AG04450 (cell line): ENCODE results near the gene LRRC32. TPM values are rescaled to one million over a fixed set of nuclear protein-coding genes. Genes with fewer than 3 reads are reported as not detected.
"Not testable (repeated sequence)": the region's sequence is repeated elsewhere in the genome, so short reads cannot be mapped to it uniquely, and the experiment has no call there.

Source experiments
- CTCF ChIA-PET: fragments of 300-600, 350-600 bp; formaldehyde crosslinking; extraction: SDS; loops from one replicate; lab custom pipeline; 2022; ENCODE audit warnings: antibody characterized with exemption, inconsistent platforms; lab: Charles Lee
- POLR2A ChIA-PET: fragments of 350-600 bp; formaldehyde crosslinking; extraction: SDS; loops from one replicate; lab custom pipeline; 2021; ENCODE audit warnings: antibody characterized with exemption, inconsistent platforms; lab: Yijun Ruan, JAX
- DNase-seq: peaks from one replicate; pipeline ENCODE4 v3.0.0-alpha.2; 2011; ENCODE audit warnings: low read depth, low spot score
- H3K27ac ChIP-seq: one replicate; pipeline ENCODE4 v1.5.1; 2012; ENCODE audit warnings: low read depth, low read length, control low read depth
- H3K27me3 ChIP-seq: one replicate; pipeline ENCODE4 v1.6.0; 2012; ENCODE audit warnings: low read length; ENCODE audit not compliant: control insufficient read depth, insufficient read depth
- H3K4me3 ChIP-seq: 2 replicates; pipeline ENCODE4 v1.5.1; 2011; ENCODE audit warnings: mild to moderate bottlenecking, low read depth, low read length, control low read depth
- H3K9me3 ChIP-seq: 2 replicates; pipeline ENCODE4 v1.5.1; 2012; ENCODE audit warnings: low read length; ENCODE audit not compliant: control insufficient read depth, insufficient read depth
- polyA plus RNA-seq: library from polyadenylated mRNA; depleted of rRNA; stranded (reverse); fragments of >200 nt; gene quantifications from 2 replicates; pipeline ENCODE4 v1.2.3, GENCODE V29; 2011
- TF ChIP-seq, protein P1 (sequence below): IDR thresholded peaks from 2 replicates; pipeline ENCODE4 v1.5.1; 2011; ENCODE audit warnings: low read depth, low read length, control low read depth, inconsistent platforms

The LRRC32 gene
- polyA plus RNA-seq, 1 experiment = 10.9 TPM

DNA sequence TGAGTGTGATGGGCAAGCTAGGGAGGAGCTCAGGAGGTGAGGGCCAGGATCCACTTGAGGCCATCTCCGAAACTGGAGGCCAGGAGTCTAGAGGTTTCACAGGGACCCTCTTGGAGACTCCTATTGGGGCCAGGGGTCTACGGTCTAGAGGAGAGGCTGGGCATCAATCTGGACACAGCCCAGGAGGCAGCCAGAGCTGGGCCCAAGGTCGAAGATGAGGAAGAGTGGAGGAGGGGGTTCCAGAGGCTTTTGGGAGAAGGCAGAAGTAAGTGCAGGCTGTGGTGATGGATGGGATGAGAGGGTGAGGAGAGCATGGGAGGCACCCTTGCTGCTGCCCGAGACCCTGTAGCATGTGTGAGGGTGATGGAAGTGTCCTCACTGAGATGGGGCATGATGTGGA, 56.6 kb downstream of the LRRC32 start:
- ChIA-PET POLR2A (no interaction called here), CTCF (no interaction called here)
- Histone ChIP-seq H3K27me3 (no peaks in the 10 kb centered on the region), H3K27ac (no peak overlapping the region), H3K9me3 (no peaks in the 10 kb centered on the region), H3K4me3 (no peak overlapping the region)
- DNase-seq = no peak
- TF ChIP-seq, protein P1, sequence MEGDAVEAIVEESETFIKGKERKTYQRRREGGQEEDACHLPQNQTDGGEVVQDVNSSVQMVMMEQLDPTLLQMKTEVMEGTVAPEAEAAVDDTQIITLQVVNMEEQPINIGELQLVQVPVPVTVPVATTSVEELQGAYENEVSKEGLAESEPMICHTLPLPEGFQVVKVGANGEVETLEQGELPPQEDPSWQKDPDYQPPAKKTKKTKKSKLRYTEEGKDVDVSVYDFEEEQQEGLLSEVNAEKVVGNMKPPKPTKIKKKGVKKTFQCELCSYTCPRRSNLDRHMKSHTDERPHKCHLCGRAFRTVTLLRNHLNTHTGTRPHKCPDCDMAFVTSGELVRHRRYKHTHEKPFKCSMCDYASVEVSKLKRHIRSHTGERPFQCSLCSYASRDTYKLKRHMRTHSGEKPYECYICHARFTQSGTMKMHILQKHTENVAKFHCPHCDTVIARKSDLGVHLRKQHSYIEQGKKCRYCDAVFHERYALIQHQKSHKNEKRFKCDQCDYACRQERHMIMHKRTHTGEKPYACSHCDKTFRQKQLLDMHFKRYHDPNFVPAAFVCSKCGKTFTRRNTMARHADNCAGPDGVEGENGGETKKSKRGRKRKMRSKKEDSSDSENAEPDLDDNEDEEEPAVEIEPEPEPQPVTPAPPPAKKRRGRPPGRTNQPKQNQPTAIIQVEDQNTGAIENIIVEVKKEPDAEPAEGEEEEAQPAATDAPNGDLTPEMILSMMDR = no peak

DNA sequence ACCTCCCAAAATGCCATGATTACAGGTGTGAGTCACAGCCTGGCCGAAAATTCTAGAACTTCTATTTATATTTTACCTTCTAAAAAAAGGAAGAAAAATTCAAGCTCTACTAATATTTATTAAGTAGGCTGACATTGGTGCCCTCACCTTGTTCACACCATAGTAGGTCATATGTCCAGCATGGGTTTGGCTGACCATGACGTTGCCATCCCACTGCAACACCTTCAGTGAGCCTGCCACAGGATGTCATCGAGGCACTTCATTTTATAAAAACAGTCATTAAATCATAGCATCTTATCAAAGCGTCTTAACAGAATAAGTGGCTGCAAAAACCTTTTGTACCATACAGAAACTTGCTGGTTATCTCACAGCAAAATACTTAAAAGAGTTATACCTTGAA, 58.3 kb downstream of the LRRC32 start:
- DNase-seq = no peak
- H3K27ac ChIP-seq = no peak overlapping the region
- POLR2A ChIA-PET = no interaction called here
- 0 out of 2 replicates have a peak, but pooled peaks cover 3% of the 10 kb centered on the region for H3K9me3 ChIP-seq
- TF ChIP-seq, protein P1 = no peak
- CTCF ChIA-PET = interaction anchor here (1.2 kb wide), 2 partner anchors 11 to 14 kb away, joined by 3 read pairs; no protein-coding TSS in a partner anchor
- no peaks in the 10 kb centered on the region for H3K27me3 ChIP-seq
- H3K4me3 ChIP-seq = no peak overlapping the region

DNA sequence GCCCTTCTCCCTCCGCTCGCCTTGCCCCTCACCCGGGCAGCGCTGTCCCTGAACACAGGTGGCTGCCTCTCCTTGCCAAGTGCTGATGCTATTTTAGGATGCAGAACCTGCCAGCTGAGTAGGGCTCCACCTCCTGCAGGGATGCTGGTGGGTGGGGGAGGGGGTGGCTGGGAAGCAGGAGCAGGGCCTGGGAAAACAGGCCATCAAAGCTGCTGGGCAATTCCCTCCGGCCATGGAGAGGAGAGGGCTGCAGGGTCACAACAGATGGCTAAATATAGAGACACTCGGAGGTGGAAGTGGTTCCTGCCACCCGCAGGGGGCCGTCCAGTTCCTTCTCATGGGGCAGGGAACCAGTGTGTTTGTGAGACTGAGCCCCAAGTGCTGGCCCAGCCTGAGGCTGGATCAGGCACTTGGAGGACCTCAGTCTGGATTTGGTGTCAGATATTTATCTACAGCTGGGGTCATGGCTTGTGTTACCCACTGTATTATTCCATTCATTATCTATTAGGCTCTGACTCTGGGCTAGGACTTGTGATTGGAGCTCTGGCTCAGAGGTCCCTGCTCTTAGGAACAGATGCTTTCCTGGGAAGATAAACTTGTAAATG, 59.6 kb downstream of the LRRC32 start:
- peaks cover 3% of the 10 kb centered on the region; the same call in 1 of the 2 replicates for H3K9me3 ChIP-seq
- TF ChIP-seq, protein P1 = no peak
- no peak overlapping the region for H3K4me3 ChIP-seq
- H3K27ac ChIP-seq = no peak overlapping the region
- POLR2A ChIA-PET = no interaction called here
- no peak for DNase-seq
- CTCF ChIA-PET = interaction anchor here (1.2 kb wide), 1 partner anchor 10 kb away, joined by 3 read pairs; no protein-coding TSS in a partner anchor
- H3K27me3 ChIP-seq = no peaks in the 10 kb centered on the region

DNA sequence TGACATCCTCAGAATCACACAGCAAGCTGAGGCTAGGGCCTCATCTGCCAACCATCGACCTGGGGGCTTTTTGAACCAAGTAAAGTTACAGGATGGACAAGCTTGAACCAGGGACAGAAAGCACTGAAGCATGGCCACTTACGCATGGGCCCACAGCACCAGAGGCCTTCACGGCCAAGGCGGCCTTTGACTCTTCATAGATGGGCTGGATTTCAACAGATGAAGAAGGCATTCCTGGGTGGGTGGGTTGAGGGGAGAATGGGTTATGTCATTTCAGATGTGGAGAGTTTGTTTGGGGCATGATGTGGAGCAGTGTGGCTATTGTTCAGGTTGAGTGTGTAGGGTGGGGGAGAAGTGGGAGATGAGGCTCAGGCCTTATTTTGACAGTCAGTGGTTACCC, 60.2 kb downstream of the LRRC32 start:
- TF ChIP-seq, protein P1 = no peak
- Histone ChIP-seq H3K27me3 (no peaks in the 10 kb centered on the region), H3K4me3 (no peak overlapping the region), H3K27ac (no peak overlapping the region), H3K9me3 (peaks cover 3% of the 10 kb centered on the region; the same call in 1 of the 2 replicates)
- POLR2A ChIA-PET = no interaction called here
- CTCF ChIA-PET = no interaction called here
- DNase-seq = no peak

DNA sequence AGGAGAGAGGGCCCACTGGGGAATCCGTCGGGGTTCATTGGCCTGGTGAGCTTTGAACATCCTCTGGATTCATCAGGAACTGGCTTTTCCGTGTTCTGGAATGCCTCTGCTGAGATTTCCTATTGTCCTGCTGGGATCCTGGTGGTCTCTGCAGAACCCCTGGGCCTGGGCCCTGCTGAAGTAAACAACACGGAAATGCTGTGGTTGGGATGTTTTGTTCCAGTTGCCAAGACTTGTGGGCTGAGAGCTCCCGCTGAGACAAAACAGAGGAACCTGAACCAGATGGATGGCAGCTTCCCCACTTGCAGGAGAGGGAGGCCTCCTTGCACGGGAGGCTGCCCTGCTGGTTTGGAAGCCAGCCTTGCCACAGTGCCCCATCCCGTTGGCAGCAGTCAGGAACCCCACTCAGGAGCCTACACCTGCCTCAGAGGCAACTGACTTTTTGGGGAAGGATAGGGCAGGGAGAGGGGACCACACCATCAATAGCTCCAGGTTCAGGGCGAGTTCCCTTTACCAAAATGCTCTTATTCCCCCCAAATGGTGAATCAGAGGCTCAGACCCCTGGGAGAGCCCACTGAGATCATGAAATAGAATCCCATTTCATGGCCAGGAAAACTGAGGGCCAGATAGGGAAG, 60.7 kb downstream of the LRRC32 start:
- TF ChIP-seq, protein P1 = no peak
- H3K27me3 ChIP-seq = no peaks in the 10 kb centered on the region
- H3K9me3 ChIP-seq = peaks cover 3% of the 10 kb centered on the region; the same call in 1 of the 2 replicates
- H3K4me3 ChIP-seq = no peak overlapping the region
- DNase-seq = no peak
- ChIA-PET CTCF (no interaction called here), POLR2A (no interaction called here)
- no peak overlapping the region for H3K27ac ChIP-seq

DNA sequence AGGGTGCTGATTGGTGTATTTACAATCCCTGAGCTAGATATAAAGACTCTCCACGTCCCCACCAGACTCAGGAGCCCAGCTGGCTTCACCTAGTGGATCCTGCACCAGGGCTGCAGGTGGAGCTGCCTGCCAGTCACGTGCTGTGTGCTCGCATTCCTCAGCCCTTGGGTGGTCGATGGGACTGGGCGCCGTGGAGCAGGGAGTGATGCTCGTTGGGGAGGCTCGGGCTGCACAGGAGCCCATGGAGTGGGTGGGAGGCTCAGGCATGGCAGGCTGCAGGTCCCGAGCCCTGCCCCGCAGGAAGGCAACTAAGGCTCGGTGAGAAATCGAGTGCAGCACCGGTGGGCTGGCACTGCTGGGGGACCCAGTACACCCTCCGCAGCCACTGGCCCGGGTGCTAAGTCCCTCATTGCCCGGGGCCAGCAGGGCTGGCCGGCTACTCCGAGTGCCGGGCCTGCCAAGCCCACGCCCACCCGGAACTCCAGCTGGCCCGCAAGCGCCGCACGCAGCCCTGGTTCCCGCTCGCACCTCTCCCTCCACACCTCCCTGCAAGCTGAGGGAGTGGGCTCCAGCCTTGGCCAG, 61.6 kb downstream of the LRRC32 start:
- CTCF ChIA-PET, H3K27me3 ChIP-seq, H3K9me3 ChIP-seq, H3K27ac ChIP-seq, H3K4me3 ChIP-seq, DNase-seq, POLR2A ChIA-PET: not testable (repeated sequence)

DNA sequence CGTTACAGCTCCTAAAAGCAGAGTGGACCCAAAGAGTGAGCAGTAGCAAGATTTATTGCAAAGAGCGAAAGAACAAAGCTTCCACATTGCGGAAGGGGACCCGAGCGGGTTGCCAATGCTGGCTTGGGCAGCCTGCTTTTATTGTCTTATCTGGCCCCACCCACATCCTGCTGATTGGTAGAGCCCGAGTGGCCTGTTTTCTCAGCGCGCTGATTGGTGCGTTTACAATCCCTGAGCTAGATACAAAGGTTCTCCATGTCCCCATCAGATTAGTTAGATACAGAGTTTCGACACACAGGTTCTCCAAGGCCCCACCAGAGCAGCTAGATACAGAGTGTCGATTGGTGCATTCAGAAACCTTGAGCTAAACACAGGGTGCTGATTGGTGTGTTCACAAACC, 62.3 kb downstream of the LRRC32 start:
- H3K4me3 ChIP-seq, H3K27me3 ChIP-seq, H3K27ac ChIP-seq, DNase-seq, POLR2A ChIA-PET, H3K9me3 ChIP-seq: not testable (repeated sequence)
- CTCF ChIA-PET = interaction anchor here (0.5 kb wide), 1 partner anchor 9 kb away, joined by 3 read pairs; no protein-coding TSS in a partner anchor
